Stimulated activated naive CD8-positive, alpha-beta T cell treated with anti-CD3 and anti-CD28 coated beads, Interleukin-15, Interleukin-2, amounts not matched to agents 100 U/mL and 50 U/mL, for 24 hours (primary cell): ENCODE results near the gene ZNF804B.
A peak's percentile ranks its signal among the peaks of the same experiment; 100 is the strongest.

Source experiments
- ATAC-seq: fragments of 150-1000 bp; cut with Tn5 transposase; one replicate; pipeline ENCODE4 v1.10.0; 2021
- DNase-seq: peaks from one replicate; pipeline ENCODE4 v3.0.0; 2021

Gene ZNF804B

GRCh38 chr7:88759230-88760135 lies at the start of gene ZNF804B:
ZNF804B (plus strand) TSS chr7:88759700; CDS start chr7:88759977, 277 bp downstream.
- DNase-seq: peak; percentile 5
- ATAC-seq: peak; percentile 52

DNA sequence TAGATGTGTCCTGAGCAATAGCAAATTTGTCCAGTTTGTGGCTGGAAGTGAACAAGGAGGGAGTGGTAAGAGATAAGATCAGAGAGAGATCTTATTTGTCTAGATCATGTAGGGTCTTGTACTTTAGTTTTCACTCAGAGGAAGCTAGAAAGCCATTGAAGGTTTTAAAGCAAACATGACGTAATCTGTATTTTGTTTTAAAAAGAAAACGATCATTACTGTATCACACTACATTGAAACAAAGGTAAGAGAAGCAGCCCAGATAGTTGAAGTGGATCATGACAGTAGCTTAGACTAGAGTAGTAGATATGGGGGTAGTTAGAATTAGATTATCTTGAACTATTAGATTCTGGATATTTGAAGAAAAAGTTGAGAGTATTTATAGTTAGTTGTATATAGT lies 23.6 kb upstream of the ZNF804B start:
- ATAC-seq: no peak
- DNase-seq: no peak

DNA sequence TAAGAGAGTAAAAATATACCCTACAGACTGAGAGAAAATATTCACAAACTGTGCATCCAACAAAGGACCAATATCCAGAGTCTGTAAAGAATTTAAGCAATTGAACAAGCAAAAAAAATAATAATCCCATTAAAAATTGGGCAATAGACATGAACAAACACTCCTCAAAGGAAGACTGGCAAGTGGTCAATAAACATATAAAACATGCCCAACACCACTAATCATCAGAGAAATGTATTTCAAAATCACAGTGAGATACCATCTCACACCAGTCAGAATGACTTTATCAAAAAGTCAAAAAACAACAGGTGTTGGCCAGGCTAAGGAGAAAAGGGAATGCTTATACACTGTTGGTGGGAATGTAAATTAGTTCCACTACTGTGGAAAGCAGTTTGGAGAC lies 21.9 kb upstream of the ZNF804B start:
- DNase-seq (no peak), ATAC-seq (no peak)

DNA sequence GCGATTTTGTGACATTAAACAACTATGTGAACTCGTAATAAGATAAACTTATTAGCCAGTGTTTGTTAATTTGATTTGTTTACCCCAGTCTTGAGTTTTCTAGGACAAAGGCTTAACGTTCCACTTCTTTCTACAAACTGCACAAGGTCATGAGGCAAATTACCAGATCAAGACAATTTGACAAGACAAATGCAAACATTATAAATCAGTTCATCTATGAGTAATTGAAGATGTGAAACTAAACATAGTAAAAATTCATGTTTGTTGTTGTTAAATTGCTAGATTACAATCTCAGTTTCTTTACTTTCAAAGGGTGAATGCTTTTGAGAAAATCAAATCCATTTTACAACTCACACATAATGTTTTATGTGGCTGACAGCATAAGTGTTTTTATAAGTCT lies 13.4 kb upstream of the ZNF804B start:
- DNase-seq (no peak), ATAC-seq (no peak)

- ATAC-seq (no peak), DNase-seq (no peak)
These were observed 2.7 kb upstream of the ZNF804B start for GRCh38 chr7:88756802-88757201.

- DNase-seq (no peak), ATAC-seq (no peak)
These were observed 2.1 kb upstream of the ZNF804B start for GRCh38 chr7:88757371-88757770.

GRCh38 chr7:88758381-88759229 lies 895 bp upstream of the ZNF804B start:
- no peak for DNase-seq
- ATAC-seq: no peak

GRCh38 chr7:88760136-88760515 lies 626 bp downstream of the ZNF804B start:
- DNase-seq (no peak), ATAC-seq (no peak)

- DNase-seq: no peak
- ATAC-seq: no peak
These were observed 2.3 kb downstream of the ZNF804B start for GRCh38 chr7:88761779-88762178.

- DNase-seq: no peak
These were observed 11.9 kb downstream of the ZNF804B start for GRCh38 chr7:88771417-88771816.

GRCh38 chr7:88772776-88773175 lies 13.3 kb downstream of the ZNF804B start:
- ATAC-seq: no peak

More at GRCh38 chr7:88771417-88771816, 11.9 kb downstream of the ZNF804B start:
- ATAC-seq: no peak

GRCh38 chr7:88775838-88776237 lies 16.3 kb downstream of the ZNF804B start:
- no peak for ATAC-seq

More at GRCh38 chr7:88772776-88773175, 13.3 kb downstream of the ZNF804B start:
- no peak for DNase-seq

GRCh38 chr7:88787777-88788176 lies 28.3 kb downstream of the ZNF804B start:
- DNase-seq (no peak), ATAC-seq (no peak)

More at GRCh38 chr7:88775838-88776237, 16.3 kb downstream of the ZNF804B start:
- no peak for DNase-seq

- ATAC-seq: no peak
- DNase-seq: no peak
These were observed 30.1 kb downstream of the ZNF804B start for GRCh38 chr7:88789480-88790064.

DNA sequence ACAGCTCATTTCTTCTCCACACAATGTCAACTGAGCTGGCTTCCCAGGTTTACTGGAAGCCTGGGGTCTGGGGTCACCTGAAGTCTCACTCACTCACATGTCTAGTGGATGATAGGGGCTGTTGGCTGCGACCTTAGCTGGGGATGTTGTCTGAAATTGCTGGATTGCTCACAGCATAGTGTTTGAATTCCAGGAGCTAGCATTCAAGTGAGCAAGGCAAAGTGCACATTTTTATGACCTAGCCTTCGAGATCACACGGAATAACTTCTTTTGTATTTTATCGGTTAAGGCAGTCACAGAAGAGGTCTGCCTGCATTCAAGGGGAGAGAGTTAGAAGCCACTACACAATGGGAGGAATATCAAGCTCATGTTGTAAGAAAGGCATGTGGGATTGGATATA lies 32.4 kb downstream of the ZNF804B start:
- no peak for DNase-seq
- ATAC-seq: no peak

DNA sequence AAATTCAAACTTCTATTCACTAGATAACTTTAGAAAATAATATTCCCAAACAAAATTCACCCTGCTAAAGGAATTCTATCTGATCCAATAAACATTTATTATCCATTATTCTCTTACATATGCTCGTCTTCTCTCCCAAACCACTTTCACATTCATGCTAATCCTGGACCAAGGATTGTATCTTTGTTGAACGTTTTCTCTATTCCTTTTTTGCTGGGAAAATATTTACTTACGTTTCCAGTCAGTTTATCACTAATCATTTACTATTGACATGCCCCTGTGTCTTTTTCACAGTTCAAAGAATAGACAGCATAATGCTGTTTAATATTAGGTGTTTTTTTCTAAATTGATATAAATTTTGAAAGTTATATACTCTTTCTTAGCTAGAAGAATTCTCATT lies 32.9 kb downstream of the ZNF804B start:
- ATAC-seq (no peak), DNase-seq (no peak)

- ATAC-seq (no peak), DNase-seq (no peak)
These were observed 36.1 kb downstream of the ZNF804B start, which contains the start of gene TEX47 for GRCh38 chr7:88795553-88795952. TEX47 (minus strand) TSS chr7:88795737; CDS start chr7:88794942, 795 bp downstream.

DNA sequence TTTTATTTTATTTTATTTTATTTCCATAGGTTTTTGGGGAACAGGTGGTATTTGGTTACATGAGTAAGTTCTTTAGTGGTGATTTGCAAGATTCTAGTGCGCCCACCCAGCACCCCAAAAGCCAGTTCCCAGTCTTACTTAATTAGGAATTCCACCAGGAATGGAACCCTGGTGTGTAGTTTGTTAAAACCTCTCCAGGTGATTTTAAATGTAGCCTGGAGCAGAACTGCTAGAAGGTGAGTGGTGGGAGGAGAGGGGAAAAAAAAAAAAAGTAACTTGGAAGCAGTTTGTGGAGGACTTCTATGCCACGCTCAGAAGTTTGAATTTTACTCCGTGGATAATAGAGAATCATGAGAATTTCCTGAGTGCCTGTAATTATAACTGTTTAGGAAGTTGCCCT lies 41.5 kb downstream of the ZNF804B start:
- ATAC-seq (no peak), DNase-seq (no peak)

DNA sequence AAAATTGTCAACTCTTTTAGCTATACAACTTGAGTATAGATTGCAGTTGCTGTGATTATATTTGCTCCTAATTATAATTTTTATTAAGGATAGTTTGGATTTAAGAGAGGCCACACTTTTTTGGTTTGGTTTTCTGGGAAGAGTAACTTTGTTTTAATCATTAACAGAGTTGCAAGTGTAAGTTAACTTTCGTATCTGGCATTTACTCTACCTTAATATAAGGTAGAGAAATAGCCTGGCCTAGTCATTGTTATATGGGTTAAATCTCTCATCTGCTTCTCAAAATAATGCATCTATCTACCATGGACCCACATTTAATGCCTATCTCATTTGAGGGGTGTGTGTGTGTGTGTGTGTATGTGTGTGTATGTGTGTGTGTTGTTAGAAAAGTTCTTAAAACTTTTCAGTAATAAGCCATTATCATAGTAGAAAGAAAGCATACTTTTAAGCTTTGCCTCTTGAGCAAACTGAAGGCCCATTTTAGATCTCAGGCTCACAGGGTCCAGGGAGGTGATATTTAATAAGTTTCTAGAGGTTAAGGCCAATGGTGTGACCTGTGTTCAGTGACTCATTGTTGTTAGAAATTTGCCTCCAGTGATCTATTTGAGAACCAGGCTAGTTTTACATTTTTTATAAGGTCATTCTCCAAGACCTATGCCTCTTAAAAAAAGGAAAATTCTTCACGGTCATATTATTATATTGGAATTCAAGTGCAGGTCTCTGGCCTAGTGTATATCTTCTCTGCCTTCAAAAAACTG lies 47.0 kb downstream of the ZNF804B start:
- DNase-seq: no peak
- no peak for ATAC-seq

DNA sequence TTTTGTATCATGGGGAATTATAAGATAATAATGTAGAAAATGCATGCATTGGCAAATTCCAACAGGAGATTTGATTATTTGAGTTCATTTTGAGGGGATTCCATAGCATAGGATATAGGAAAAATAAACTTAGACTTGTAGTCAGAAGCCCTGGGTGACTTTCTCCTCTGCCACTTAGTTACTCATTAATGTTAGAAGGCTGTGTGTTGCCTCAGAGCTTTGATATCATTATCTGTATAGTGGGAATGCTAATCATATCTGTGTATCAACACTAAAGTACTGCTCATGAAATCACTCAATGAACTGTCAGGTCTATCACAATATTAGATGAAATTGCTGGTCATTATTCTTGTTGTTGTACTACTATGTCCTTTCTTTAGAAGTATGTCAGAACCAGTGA lies 59.1 kb downstream of the ZNF804B start:
- no peak for ATAC-seq
- no peak for DNase-seq

DNA sequence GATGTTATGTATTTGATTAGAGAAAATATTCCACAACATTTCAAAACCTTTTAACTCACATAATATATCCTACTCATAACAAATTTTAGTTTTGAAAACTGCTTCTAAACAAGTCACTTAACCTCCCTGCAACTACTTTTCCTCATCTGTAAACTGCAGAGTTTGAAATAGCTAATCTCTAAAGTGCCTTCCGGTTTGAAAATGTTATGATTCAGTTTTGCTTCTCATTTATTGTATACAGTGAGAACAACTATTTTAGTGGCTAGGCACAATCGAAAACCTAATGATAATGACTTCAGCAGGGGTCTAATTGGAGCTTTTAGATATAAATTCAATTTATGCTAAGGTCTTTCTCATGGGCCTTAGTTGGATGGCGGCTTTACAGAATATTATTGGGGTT lies 66.7 kb downstream of the ZNF804B start:
- no peak for ATAC-seq

More for the DNA sequence above, 66.7 kb downstream of the ZNF804B start:
- no peak for DNase-seq
